Activated naive CD4-positive, alpha-beta T cell treated with anti-CD3 and anti-CD28 coated beads, Interleukin-2, amount 10 ng/mL, durations not matched to agents 7 days and 5 days (primary cell): ENCODE results near the gene FBXO24.
"Not testable (repeated sequence)": the region's sequence is repeated elsewhere in the genome, so short reads cannot be mapped to it uniquely, and the experiment has no call there.

Experiments used
- CTCF ChIA-PET: fragments of 350-600 bp; sonication (Branson Sonifier 250); formaldehyde crosslinking; loops from one replicate; lab custom pipeline; 2021; ENCODE audit warnings: antibody characterized with exemption; lab: Charles Lee
- DNase-seq: peaks from one replicate; pipeline ENCODE4 v3.0.0-alpha.2; 2020
- H3K27ac Mint-ChIP-seq: one replicate; pipeline ENCODE4 v1.8.0; 2021; ENCODE audit warnings: mild to moderate bottlenecking, moderate library complexity, mixed read lengths
- H3K27me3 Mint-ChIP-seq: one replicate; pipeline ENCODE4 v1.8.0; 2021; ENCODE audit warnings: mild to moderate bottlenecking, mixed read lengths
- H3K36me3 Mint-ChIP-seq: one replicate; pipeline ENCODE4 v1.8.0; 2021; ENCODE audit warnings: mixed read lengths
- H3K4me1 Mint-ChIP-seq: one replicate; pipeline ENCODE4 v1.8.0; 2021; ENCODE audit warnings: mixed read lengths
- H3K4me3 Mint-ChIP-seq: one replicate; pipeline ENCODE4 v1.8.0; 2021; ENCODE audit warnings: mild to moderate bottlenecking, moderate library complexity, mixed read lengths
- H3K9me3 Mint-ChIP-seq: one replicate; pipeline ENCODE4 v1.8.0; 2021; ENCODE audit warnings: mixed read lengths

The FBXO24 gene

DNA sequence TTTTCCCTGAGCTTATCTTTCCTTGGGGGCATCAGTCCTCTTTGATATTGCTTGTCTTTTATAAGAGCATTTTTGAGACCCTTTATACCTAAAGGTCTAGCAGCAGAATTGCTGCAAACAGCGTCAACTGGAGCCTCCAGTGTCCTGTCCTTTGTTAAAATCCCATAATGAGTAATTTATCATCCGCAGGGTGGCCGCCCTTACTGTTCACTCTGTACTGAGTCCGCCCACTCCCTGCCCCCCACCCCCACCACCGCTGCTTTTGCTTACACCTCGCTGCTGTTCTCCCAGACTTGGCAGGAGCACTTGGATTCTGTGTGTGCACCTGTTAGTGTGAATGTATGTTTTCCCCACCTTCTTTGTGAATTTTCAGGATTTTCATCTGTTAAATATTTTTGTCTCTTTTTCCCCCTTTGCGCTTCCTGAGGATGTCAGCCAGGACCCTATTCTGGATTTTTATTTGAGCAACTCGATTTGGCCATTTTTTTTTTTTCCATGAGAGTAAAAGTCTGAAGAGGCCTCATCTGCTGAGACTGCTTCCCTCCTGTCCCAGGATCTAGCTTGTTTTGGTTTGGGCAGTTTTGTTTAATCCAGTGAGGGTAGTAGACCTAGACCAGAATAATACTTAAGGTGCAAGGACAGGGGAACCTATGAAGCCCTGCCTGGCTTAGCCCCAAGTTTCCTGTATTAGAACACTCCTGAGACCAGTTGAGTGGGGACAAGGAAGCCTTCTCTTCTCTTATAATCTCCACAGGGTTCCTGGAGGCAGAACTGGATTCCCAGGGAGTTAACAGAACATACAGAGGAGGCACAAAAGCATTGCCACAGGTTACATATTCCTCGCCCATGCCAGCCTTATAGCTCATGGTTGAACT is 39.0 kb upstream of the FBXO24 start:
- CTCF ChIA-PET, result interaction anchor here (7.6 kb wide), 1 partner anchor 13 kb away, joined by 60 read pairs; no protein-coding TSS in a partner anchor
- no peak for DNase-seq
- peak overlapping the region; percentile 51 for H3K4me3 Mint-ChIP-seq
- H3K4me1 Mint-ChIP-seq, result peaks cover 83% of the 10 kb centered on the region
- no peaks in the 10 kb centered on the region for H3K9me3 Mint-ChIP-seq
- peak overlapping the region; percentile 91 for H3K27ac Mint-ChIP-seq
- H3K36me3 Mint-ChIP-seq, result peaks cover 34% of the 10 kb centered on the region
- no peaks in the 10 kb centered on the region for H3K27me3 Mint-ChIP-seq

DNA sequence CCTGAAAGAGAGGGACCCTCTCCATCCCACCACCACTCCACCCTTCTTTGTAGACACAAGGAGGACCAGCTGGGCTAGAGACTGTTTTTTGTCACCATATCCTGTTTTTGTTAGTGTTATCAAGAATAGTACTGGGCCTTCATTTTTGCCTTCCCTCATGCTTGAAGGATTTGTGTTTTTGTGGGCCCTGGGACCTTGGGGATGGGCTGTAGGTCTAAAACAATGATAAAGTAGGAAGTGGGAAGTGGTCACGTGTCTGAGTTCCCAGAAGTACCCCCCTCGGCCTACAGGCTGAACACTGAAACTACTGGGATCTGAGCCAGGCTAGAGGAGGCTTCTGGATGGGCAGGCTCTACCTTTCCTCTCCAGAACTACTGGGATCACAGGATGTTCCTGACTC is 38.3 kb upstream of the FBXO24 start:
- CTCF ChIA-PET, result interaction anchor here (7.6 kb wide), 1 partner anchor 13 kb away, joined by 60 read pairs; no protein-coding TSS in a partner anchor
- peaks cover 80% of the 10 kb centered on the region for H3K4me1 Mint-ChIP-seq
- H3K27ac Mint-ChIP-seq, result peak overlapping the region; percentile 91
- peaks cover 35% of the 10 kb centered on the region for H3K36me3 Mint-ChIP-seq
- no peak overlapping the region for H3K4me3 Mint-ChIP-seq
- no peaks in the 10 kb centered on the region for H3K9me3 Mint-ChIP-seq
- no peak for DNase-seq
- H3K27me3 Mint-ChIP-seq, result no peaks in the 10 kb centered on the region

DNA sequence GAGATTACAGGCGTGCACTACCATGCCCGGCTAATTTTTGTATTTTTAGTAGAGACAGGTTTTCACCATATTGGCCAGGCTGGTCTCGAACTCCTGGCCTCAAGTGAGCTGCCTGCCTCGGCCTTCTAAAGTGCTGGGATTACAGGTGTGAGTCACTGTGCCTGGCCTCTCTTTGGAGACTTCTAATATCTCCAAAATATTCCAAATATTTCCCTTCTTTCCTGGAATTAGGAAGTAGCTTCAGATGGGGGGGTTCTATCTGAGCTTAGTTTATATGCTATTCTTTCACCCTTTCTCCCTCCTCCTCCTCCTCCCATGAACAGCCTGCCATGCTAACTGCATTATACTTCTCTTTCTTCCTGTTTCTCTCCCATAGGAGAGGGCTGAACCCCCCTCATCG is 37.7 kb upstream of the FBXO24 start:
- not testable (repeated sequence) for H3K4me3 Mint-ChIP-seq, DNase-seq, H3K9me3 Mint-ChIP-seq, H3K27me3 Mint-ChIP-seq
- peaks cover 39% of the 10 kb centered on the region for H3K36me3 Mint-ChIP-seq
- peak overlapping the region; percentile 91 for H3K27ac Mint-ChIP-seq
- CTCF ChIA-PET, result interaction anchor here (1.4 to 7.6 kb wide), 2 partner anchors 12 to 79 kb away, joined by 6 to 60 read pairs; no protein-coding TSS in a partner anchor
- peaks cover 76% of the 10 kb centered on the region for H3K4me1 Mint-ChIP-seq

DNA sequence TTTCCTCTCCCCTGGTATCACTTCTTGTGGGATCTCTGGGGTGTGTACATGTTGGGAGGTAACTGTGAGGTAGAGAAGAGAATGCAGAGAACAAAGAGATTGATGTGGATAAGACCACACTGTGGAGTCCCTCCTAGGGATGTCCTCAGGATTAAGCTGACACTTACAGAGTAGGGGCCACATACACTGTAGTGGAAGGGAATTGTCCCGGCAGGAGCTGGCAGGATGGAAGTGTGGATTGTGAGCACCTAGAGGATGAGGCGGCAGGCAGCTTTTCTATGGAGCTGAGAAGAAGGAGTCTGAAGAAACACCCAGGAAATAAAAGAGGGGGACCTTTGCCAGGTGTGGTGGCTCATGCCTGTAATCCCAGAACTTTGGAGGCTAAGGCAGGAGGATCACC is 33.6 kb upstream of the FBXO24 start:
- Mint-ChIP-seq H3K9me3 (no peaks in the 10 kb centered on the region), H3K36me3 (peaks cover 46% of the 10 kb centered on the region), H3K4me1 (peaks cover 35% of the 10 kb centered on the region), H3K27me3 (no peaks in the 10 kb centered on the region), H3K27ac (no peak overlapping the region), H3K4me3 (no peak overlapping the region)
- CTCF ChIA-PET, result interaction anchor here (1.4 to 1.7 kb wide), 2 partner anchors 11 to 70 kb away, joined by 5 read pairs; no protein-coding TSS in a partner anchor
- DNase-seq, result no peak

DNA sequence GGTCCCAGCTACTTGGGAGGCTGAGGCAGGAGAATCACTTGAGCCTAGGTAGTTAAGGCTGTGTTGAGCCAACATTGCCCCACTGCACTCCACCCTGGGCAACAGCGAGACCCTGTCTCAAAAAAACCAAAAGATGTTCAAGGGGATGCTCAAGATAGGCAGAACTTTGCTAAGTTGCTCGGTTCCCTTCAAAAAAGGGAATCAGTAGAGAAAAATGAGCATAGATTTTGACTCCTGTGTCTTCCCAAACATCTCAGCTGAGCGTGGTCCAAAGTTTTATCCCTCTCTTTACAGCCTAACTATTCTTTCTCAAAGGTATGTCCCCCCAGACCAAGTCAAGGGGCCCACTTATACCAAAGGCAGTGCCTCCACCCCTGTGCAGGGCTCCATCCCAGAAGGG is 33.1 kb upstream of the FBXO24 start:
- H3K4me1 Mint-ChIP-seq, result peaks cover 30% of the 10 kb centered on the region
- no peak overlapping the region for H3K4me3 Mint-ChIP-seq
- DNase-seq, result no peak
- no peak overlapping the region for H3K27ac Mint-ChIP-seq
- H3K36me3 Mint-ChIP-seq, result peaks cover 42% of the 10 kb centered on the region
- CTCF ChIA-PET, result interaction anchor here (1.4 to 1.7 kb wide), 2 partner anchors 11 to 70 kb away, joined by 5 read pairs; no protein-coding TSS in a partner anchor
- H3K9me3 Mint-ChIP-seq, result no peaks in the 10 kb centered on the region
- no peaks in the 10 kb centered on the region for H3K27me3 Mint-ChIP-seq

DNA sequence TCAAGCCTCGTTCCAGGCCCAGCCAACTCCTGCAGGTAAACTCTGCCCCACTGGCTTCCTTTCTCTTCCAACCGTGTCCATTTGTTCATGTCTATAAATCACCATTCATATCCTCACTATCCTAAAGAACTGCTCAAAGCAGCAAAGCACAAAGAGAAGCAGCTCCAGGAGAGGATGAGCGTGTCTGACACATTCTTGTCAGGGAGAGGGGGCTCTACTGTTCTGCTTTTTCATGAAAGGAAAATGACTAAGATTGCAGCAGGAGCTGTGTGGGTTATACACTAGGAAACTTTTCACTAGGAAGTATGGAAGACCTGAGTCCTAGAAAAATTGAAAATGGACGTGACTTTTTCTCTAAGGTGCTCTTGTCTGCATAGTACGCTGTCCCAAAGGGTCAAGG is 30.4 kb upstream of the FBXO24 start:
- Mint-ChIP-seq H3K4me3 (no peak overlapping the region), H3K36me3 (peaks cover 33% of the 10 kb centered on the region), H3K9me3 (no peaks in the 10 kb centered on the region), H3K27me3 (no peaks in the 10 kb centered on the region), H3K27ac (no peak overlapping the region), H3K4me1 (peaks cover 14% of the 10 kb centered on the region)
- CTCF ChIA-PET, result interaction anchor here (0.8 to 1.5 kb wide), 6 partner anchors 13 to 150 kb away, joined by 3 to 7 read pairs (median 3); partner anchors contain the start of gene TSC22D4
- no peak for DNase-seq

DNA sequence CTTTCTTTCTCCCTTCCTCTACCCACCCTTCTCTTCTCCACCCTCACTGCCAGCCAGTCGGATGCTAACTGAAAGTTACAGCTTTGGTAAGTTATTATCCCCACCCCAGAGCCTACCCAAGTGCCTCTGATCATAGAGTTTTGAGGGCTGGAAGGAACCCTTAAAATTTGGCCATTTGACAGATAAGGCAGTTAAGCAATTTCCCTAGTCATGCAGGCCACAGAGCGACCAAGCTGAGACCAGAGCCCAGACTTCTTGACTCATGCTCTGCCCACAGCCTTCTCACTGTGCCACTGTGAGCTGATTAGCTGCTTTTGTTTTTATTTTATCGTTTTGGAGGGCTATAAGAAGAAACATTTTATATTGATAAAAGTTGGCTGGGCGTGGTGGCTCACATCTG is 29.6 kb upstream of the FBXO24 start:
- no peak overlapping the region for H3K27ac Mint-ChIP-seq
- CTCF ChIA-PET, result interaction anchor here (1.1 to 1.4 kb wide), 2 partner anchors 34 to 77 kb away, joined by 3 to 7 read pairs; partner anchors contain the start of gene TSC22D4
- DNase-seq, result no peak
- no peaks in the 10 kb centered on the region for H3K9me3 Mint-ChIP-seq
- H3K4me3 Mint-ChIP-seq, result no peak overlapping the region
- H3K4me1 Mint-ChIP-seq, result peaks cover 13% of the 10 kb centered on the region
- H3K36me3 Mint-ChIP-seq, result peaks cover 33% of the 10 kb centered on the region
- H3K27me3 Mint-ChIP-seq, result no peaks in the 10 kb centered on the region

DNA sequence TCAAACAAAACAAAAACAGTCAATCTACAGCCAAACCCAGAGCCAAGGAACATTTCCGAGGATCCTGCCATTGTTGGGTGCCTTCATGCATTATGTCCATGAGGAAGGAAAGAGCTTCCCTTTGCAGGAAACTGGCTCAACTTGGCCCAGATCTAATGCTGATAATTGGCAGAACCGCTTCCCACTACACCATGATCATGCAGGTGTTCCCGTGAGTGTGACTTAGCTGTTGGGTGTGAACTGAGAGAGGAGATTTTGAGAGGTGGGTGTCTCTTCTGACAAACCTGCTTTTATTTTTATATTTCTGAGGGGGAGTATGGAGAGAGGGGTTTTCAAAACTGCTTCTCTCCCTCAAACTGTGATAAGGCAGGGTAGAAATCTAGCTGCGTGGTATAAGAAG is 27.0 kb upstream of the FBXO24 start:
- Mint-ChIP-seq H3K27ac (no peak overlapping the region), H3K36me3 (peaks cover 32% of the 10 kb centered on the region), H3K4me3 (no peak overlapping the region), H3K9me3 (no peaks in the 10 kb centered on the region), H3K27me3 (no peaks in the 10 kb centered on the region), H3K4me1 (peaks cover 14% of the 10 kb centered on the region)
- DNase-seq, result no peak
- CTCF ChIA-PET, result interaction anchor here (0.8 to 11.5 kb wide), 32 partner anchors 11 to 431 kb away, joined by 3 to 130 read pairs (median 7); partner anchors contain the start of genes AGFG2, FBXO24, LRCH4 and NYAP1

DNA sequence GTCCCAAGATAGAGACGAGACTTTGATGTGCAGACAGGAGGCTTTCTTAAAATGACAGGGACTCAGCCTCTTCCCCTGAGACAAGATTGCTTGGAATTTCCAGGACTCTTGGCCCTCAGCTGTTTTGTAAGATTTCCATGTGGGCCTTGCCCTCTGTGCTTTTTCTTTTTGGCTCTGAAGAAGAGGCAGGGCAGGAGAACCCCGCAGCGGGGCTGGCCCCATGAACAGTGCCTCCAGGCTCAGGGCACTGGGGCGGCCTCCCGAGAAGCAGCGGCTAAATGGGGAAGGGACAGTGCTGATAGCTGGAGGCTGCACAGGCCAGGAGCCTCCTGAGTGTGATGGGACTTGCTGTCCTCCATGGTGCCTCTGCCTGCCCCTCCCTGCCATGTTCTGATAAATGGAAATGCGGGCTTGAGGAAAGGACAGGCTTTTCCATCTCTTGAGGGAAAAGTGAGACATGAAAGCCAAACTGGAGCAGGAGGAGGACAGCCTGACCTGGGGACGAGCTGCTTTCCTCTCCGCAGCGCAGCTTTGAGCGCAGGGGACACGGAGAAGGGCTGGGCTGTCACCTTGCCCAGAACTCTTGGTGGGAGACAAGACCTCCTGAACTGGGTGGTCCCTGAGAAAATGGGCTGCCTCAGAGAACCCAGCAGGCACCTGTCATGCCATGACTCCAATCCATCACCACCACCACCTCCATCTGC is 24.5 kb upstream of the FBXO24 start:
- no peak for DNase-seq
- Mint-ChIP-seq H3K27ac (no peak overlapping the region), H3K27me3 (no peaks in the 10 kb centered on the region), H3K4me1 (peaks cover 16% of the 10 kb centered on the region), H3K9me3 (no peaks in the 10 kb centered on the region), H3K4me3 (no peak overlapping the region), H3K36me3 (peaks cover 22% of the 10 kb centered on the region)
- CTCF ChIA-PET, result interaction anchor here (0.7 to 11.5 kb wide), 5 partner anchors 14 to 91 kb away, joined by 3 to 130 read pairs (median 36); partner anchors contain the start of genes FBXO24, LRCH4 and TSC22D4

DNA sequence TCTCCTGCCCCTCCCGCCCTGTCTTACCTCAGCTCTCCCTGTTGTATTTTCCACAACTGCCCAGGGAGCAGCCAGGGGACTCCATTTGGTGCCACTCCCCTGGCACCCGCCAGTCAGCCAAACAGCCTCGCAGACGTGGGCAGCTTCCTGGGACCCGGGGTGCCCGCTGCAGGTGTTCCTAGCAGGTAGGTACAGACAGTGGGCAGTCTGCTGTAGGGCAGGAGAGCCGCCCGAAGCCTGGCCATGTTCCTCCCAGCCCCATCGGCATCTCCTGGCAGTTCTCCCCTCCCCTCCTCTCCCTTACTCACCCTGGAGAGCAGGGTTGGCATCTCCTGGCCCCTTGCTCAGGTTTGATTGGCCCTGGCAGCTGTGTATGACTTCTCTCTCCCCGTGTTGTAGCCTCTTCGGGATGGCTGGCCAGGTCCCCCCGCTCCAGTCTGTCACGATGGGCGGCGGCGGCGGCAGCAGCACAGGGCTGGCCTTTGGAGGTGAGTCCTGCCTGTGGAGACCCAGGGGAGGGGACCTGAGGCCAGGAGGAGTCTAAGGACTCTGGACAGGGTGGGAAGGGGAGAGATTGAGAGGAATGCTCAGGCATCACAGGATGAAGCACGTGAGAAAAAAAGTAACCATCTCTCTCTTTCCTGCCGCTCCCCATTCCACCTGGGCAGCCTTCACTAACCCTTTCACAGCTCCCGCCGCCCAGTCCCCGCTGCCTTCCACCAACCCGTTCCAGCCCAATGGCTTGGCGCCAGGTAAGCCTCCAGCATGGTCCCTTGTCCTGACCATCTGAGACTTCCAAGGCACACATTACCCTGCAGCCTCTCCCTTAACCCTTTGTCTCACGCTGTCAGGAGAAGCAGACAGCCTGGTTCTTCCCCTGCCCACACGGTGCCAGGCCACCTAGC is 23.7 kb upstream of the FBXO24 start:
- Mint-ChIP-seq H3K36me3 (peaks cover 17% of the 10 kb centered on the region), H3K4me1 (peaks cover 24% of the 10 kb centered on the region), H3K27me3 (no peaks in the 10 kb centered on the region), H3K4me3 (no peak overlapping the region), H3K9me3 (no peaks in the 10 kb centered on the region), H3K27ac (no peak overlapping the region)
- CTCF ChIA-PET, result interaction anchor here (0.7 to 11.5 kb wide), 5 partner anchors 15 to 92 kb away, joined by 3 to 130 read pairs (median 36); partner anchors contain the start of genes FBXO24 and LRCH4
- no peak for DNase-seq

DNA sequence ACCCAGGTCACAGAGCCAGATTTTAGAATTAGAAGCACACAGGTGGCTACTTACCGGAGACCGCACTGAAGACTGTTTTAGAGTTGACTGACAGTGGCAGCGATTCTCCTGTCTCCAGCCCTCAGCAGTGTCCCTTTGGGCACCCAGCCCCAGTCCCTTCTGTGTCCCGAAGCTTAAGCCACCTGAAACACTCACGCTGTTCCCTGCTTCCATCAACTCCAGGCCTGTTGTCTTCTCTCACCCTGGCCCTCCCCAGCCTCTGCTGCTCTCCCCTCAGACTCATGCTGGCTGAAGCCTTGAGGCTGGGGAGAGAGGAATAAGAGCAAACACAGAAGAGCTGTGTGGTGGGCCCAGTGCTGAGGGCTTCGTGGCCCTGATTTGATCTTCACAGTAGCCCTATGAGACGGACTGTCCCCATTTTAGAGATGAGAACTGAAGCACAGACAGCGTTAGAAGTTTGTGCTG is 23.0 kb upstream of the FBXO24 start:
- DNase-seq, result no peak
- peak overlapping the region; percentile 5 for H3K27ac Mint-ChIP-seq
- no peaks in the 10 kb centered on the region for H3K27me3 Mint-ChIP-seq
- H3K4me3 Mint-ChIP-seq, result no peak overlapping the region
- H3K9me3 Mint-ChIP-seq, result no peaks in the 10 kb centered on the region
- peaks cover 31% of the 10 kb centered on the region for H3K4me1 Mint-ChIP-seq
- CTCF ChIA-PET, result interaction anchor here (0.6 to 11.5 kb wide), 14 partner anchors 11 to 94 kb away, joined by 3 to 130 read pairs (median 5); partner anchors contain the start of genes AGFG2, FBXO24, LRCH4 and NYAP1
- peaks cover 17% of the 10 kb centered on the region for H3K36me3 Mint-ChIP-seq

DNA sequence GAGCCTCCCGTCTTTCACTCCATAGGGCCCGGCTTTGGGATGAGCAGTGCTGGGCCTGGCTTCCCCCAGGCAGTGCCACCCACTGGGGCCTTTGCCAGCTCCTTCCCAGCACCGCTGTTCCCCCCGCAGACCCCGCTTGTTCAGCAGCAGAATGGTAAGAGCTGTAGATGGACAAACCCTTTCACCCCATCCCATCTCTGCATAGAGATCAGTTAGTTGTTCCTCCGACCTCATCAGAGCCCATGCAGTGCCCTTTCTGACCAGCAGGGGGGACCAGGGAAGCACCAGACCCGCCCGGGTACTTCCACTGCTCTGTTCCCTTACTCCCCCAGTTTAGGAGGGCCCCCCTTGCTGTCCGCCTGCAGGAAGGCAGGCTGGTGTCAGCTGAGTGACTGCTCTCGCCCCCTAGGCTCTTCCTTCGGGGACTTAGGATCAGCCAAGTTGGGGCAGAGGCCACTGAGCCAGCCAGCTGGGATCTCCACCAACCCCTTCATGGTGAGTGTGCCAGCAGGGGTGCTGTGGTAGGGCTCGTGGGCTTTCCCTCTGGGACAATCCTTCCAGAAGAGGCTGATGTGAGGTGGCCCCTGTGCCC is 22.2 kb upstream of the FBXO24 start:
- peaks cover 2% of the 10 kb centered on the region for H3K27me3 Mint-ChIP-seq
- H3K4me1 Mint-ChIP-seq, result peaks cover 36% of the 10 kb centered on the region
- no peak overlapping the region for H3K27ac Mint-ChIP-seq
- H3K4me3 Mint-ChIP-seq, result no peak overlapping the region
- no peaks in the 10 kb centered on the region for H3K9me3 Mint-ChIP-seq
- H3K36me3 Mint-ChIP-seq, result peaks cover 17% of the 10 kb centered on the region
- CTCF ChIA-PET, result interaction anchor here (0.6 to 11.5 kb wide), 20 partner anchors 9 to 162 kb away, joined by 3 to 130 read pairs (median 5); partner anchors contain the start of genes AGFG2, FBXO24, LRCH4 and NYAP1
- DNase-seq, result peak; percentile 92
